HEK293 (cell line): ENCODE results near the gene VWA5B1.

Experiments used
- AEBP2 ChIP-seq: fragments of 450-650 bp; formaldehyde crosslinking; IDR thresholded peaks from 2 replicates; pipeline ENCODE4 v1.5.1; 2016; ENCODE audit warnings: missing biosample characterization, missing genetic modification characterization, borderline replicate concordance
- GLIS1 ChIP-seq: fragments of 450-650 bp; formaldehyde crosslinking; IDR thresholded peaks from 2 replicates; pipeline ENCODE4 v1.5.1; 2016; ENCODE audit warnings: missing biosample characterization, missing genetic modification characterization
- GLIS2 ChIP-seq: fragments of 450-650 bp; formaldehyde crosslinking; IDR thresholded peaks from 2 replicates; pipeline ENCODE4 v1.5.1; 2016; ENCODE audit warnings: missing biosample characterization, missing genetic modification characterization
- IKZF3 ChIP-seq: fragments of 450-650 bp; IDR thresholded peaks from 2 replicates; pipeline ENCODE4 v1.5.0; 2018; ENCODE audit warnings: missing biosample characterization, mild to moderate bottlenecking, missing genetic modification characterization, moderate library complexity
- SALL2 ChIP-seq: fragments of 450-650 bp; formaldehyde crosslinking; IDR thresholded peaks from 2 replicates; pipeline ENCODE4 v1.5.0; 2017; ENCODE audit warnings: missing biosample characterization, mild to moderate bottlenecking, missing genetic modification characterization, borderline replicate concordance
- SP2 ChIP-seq: fragments of 450-650 bp; formaldehyde crosslinking; IDR thresholded peaks from 2 replicates; pipeline ENCODE4 v1.5.1; 2016; ENCODE audit warnings: missing biosample characterization, missing genetic modification characterization
- ZFP41 ChIP-seq: fragments of 450-650 bp; formaldehyde crosslinking; IDR thresholded peaks from 2 replicates; pipeline ENCODE4 v1.5.1; 2016; ENCODE audit warnings: missing biosample characterization, missing genetic modification characterization, borderline replicate concordance
- ZIC2 ChIP-seq: fragments of 450-650 bp; formaldehyde crosslinking; IDR thresholded peaks from 2 replicates; pipeline ENCODE4 v1.5.1; 2016; ENCODE audit warnings: missing biosample characterization, missing genetic modification characterization
- ZNF211 ChIP-seq: fragments of 450-650 bp; formaldehyde crosslinking; IDR thresholded peaks from 2 replicates; pipeline ENCODE4 v1.5.1; 2016; ENCODE audit warnings: low read depth, missing biosample characterization, missing genetic modification characterization
- ZNF335 ChIP-seq: fragments of 450-650 bp; formaldehyde crosslinking; conservative IDR thresholded peaks from 2 replicates; pipeline ENCODE4 v1.5.1; 2016; ENCODE audit warnings: missing biosample characterization, missing genetic modification characterization
- ZNF341 ChIP-seq: fragments of 450-650 bp; formaldehyde crosslinking; IDR thresholded peaks from 2 replicates; pipeline ENCODE4; 2016; ENCODE audit warnings: low read depth, missing biosample characterization, missing genetic modification characterization
- ZNF398 ChIP-seq: fragments of 450-650 bp; formaldehyde crosslinking; IDR thresholded peaks from 2 replicates; pipeline ENCODE4 v1.5.1; 2017; ENCODE audit warnings: missing biosample characterization, missing genetic modification characterization
- ZNF426 ChIP-seq: fragments of 450-650 bp; formaldehyde crosslinking; IDR thresholded peaks from 2 replicates; pipeline ENCODE4 v1.5.1; 2017; ENCODE audit warnings: missing biosample characterization, missing genetic modification characterization, mild to moderate bottlenecking, inconsistent platforms, moderate library complexity
- ZNF48 ChIP-seq: fragments of 450-650 bp; formaldehyde crosslinking; IDR thresholded peaks from 2 replicates; pipeline ENCODE4 v1.5.1; 2016; ENCODE audit warnings: missing biosample characterization, missing genetic modification characterization
- ZNF510 ChIP-seq: fragments of 450-650 bp; formaldehyde crosslinking; IDR thresholded peaks from 2 replicates; pipeline ENCODE4 v1.5.1; 2018; ENCODE audit warnings: mild to moderate bottlenecking, missing genetic modification characterization, missing biosample characterization; ENCODE audit not compliant: insufficient replicate concordance
- ZNF600 ChIP-seq: fragments of 450-650 bp; formaldehyde crosslinking; IDR thresholded peaks from 2 replicates; pipeline ENCODE4 v1.5.1; 2016; ENCODE audit warnings: missing biosample characterization, missing genetic modification characterization
- ZNF639 ChIP-seq: fragments of 450-650 bp; formaldehyde crosslinking; IDR thresholded peaks from 2 replicates; pipeline ENCODE4 v1.5.1; 2016; ENCODE audit warnings: missing biosample characterization, missing genetic modification characterization
- ZNF654 ChIP-seq: fragments of 450-650 bp; formaldehyde crosslinking; IDR thresholded peaks from 2 replicates; pipeline ENCODE4 v1.5.1; 2016; ENCODE audit warnings: low read depth, missing biosample characterization, missing genetic modification characterization
- ZNF830 ChIP-seq: fragments of 450-650 bp; IDR thresholded peaks from 2 replicates; pipeline ENCODE4 v1.5.0; 2018; ENCODE audit warnings: missing biosample characterization, missing genetic modification characterization, low read depth, mild to moderate bottlenecking, moderate library complexity
- ZNF843 ChIP-seq: fragments of 450-650 bp; formaldehyde crosslinking; IDR thresholded peaks from 2 replicates; pipeline ENCODE4 v1.5.1; 2016; ENCODE audit warnings: missing biosample characterization, missing genetic modification characterization
- TF ChIP-seq, protein P1 (sequence below): fragments of 450-650 bp; IDR thresholded peaks from 2 replicates; pipeline ENCODE4 v1.5.1; 2018; ENCODE audit warnings: missing biosample characterization, missing genetic modification characterization
- TF ChIP-seq, protein P2 (sequence below): fragments of 450-650 bp; formaldehyde crosslinking; IDR thresholded peaks from 2 replicates; pipeline ENCODE4 v1.5.1; 2017; ENCODE audit warnings: missing biosample characterization, mild to moderate bottlenecking, missing genetic modification characterization, moderate library complexity
- TF ChIP-seq, protein P3 (sequence below): fragments of 450-650 bp; formaldehyde crosslinking; IDR thresholded peaks from 2 replicates; pipeline ENCODE4 v1.5.1; 2016; ENCODE audit warnings: missing biosample characterization, missing genetic modification characterization
- TF ChIP-seq, protein P4 (sequence below): fragments of 450-650 bp; formaldehyde crosslinking; IDR thresholded peaks from 2 replicates; pipeline ENCODE4 v1.5.1; 2017; ENCODE audit warnings: missing biosample characterization, missing genetic modification characterization

The VWA5B1 gene

GRCh38 chr1:20290624-20291597, at the start of gene VWA5B1 (continued):
- TF ChIP-seq, protein P1, sequence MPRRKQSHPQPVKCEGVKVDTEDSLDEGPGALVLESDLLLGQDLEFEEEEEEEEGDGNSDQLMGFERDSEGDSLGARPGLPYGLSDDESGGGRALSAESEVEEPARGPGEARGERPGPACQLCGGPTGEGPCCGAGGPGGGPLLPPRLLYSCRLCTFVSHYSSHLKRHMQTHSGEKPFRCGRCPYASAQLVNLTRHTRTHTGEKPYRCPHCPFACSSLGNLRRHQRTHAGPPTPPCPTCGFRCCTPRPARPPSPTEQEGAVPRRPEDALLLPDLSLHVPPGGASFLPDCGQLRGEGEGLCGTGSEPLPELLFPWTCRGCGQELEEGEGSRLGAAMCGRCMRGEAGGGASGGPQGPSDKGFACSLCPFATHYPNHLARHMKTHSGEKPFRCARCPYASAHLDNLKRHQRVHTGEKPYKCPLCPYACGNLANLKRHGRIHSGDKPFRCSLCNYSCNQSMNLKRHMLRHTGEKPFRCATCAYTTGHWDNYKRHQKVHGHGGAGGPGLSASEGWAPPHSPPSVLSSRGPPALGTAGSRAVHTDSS: no peak
- TF ChIP-seq ZNF600 (tag by site-specific recombination) (0 out of 2 replicates have a peak, but pooled peaks have one; percentile 26), SP2 (tag by site-specific recombination) (no peak), ZNF654 (tag by site-specific recombination) (no peak), GLIS1 (tag by site-specific recombination) (peak; percentile 62), ZNF830 (tag by site-specific recombination) (no peak), ZNF843 (tag by site-specific recombination) (no peak), ZNF639 (tag by site-specific recombination) (no peak), ZFP41 (tag by site-specific recombination) (no peak), ZIC2 (tag by site-specific recombination) (peak; percentile 82), ZNF426 (tag by site-specific recombination) (no peak), IKZF3 (tag by site-specific recombination) (peak; percentile 25; the same call in 1 of the 2 replicates), AEBP2 (tag by site-specific recombination) (no peak), ZNF211 (tag by site-specific recombination) (no peak), GLIS2 (tag by site-specific recombination) (no peak), ZNF341 (tag by site-specific recombination) (peak; percentile 60), ZNF48 (tag by site-specific recombination) (no peak), ZNF510 (tag by site-specific recombination) (no peak), ZNF335 (tag by site-specific recombination) (peak; percentile 76), ZNF398 (tag by site-specific recombination) (peak; percentile 9; the same call in 1 of the 2 replicates), SALL2 (tag by site-specific recombination) (no peak)
- TF ChIP-seq, protein P2, sequence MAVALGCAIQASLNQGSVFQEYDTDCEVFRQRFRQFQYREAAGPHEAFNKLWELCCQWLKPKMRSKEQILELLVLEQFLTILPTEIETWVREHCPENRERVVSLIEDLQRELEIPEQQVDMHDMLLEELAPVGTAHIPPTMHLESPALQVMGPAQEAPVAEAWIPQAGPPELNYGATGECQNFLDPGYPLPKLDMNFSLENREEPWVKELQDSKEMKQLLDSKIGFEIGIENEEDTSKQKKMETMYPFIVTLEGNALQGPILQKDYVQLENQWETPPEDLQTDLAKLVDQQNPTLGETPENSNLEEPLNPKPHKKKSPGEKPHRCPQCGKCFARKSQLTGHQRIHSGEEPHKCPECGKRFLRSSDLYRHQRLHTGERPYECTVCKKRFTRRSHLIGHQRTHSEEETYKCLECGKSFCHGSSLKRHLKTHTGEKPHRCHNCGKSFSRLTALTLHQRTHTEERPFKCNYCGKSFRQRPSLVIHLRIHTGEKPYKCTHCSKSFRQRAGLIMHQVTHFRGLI (tag by site-specific recombination): no peak
- TF ChIP-seq, protein P3, sequence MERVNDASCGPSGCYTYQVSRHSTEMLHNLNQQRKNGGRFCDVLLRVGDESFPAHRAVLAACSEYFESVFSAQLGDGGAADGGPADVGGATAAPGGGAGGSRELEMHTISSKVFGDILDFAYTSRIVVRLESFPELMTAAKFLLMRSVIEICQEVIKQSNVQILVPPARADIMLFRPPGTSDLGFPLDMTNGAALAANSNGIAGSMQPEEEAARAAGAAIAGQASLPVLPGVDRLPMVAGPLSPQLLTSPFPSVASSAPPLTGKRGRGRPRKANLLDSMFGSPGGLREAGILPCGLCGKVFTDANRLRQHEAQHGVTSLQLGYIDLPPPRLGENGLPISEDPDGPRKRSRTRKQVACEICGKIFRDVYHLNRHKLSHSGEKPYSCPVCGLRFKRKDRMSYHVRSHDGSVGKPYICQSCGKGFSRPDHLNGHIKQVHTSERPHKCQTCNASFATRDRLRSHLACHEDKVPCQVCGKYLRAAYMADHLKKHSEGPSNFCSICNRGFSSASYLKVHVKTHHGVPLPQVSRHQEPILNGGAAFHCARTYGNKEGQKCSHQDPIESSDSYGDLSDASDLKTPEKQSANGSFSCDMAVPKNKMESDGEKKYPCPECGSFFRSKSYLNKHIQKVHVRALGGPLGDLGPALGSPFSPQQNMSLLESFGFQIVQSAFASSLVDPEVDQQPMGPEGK (tag by site-specific recombination): peak; percentile 9; the same call in 1 of the 2 replicates
- TF ChIP-seq, protein P4, sequence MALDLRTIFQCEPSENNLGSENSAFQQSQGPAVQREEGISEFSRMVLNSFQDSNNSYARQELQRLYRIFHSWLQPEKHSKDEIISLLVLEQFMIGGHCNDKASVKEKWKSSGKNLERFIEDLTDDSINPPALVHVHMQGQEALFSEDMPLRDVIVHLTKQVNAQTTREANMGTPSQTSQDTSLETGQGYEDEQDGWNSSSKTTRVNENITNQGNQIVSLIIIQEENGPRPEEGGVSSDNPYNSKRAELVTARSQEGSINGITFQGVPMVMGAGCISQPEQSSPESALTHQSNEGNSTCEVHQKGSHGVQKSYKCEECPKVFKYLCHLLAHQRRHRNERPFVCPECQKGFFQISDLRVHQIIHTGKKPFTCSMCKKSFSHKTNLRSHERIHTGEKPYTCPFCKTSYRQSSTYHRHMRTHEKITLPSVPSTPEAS: peak; percentile 93
